Measurements from ENCODE around the gene ATF7. TPM values are rescaled to one million over a fixed set of nuclear protein-coding genes. Genes with fewer than 3 reads are reported as not detected.

The ATF7 gene
- total and polyA plus RNA-seq, 9 of the 15 experiments (the other 6 are each of a cell fraction or from before 2014, with no cell fraction given) = 10.6 to 30.4 (median 20.7) TPM

DNA sequence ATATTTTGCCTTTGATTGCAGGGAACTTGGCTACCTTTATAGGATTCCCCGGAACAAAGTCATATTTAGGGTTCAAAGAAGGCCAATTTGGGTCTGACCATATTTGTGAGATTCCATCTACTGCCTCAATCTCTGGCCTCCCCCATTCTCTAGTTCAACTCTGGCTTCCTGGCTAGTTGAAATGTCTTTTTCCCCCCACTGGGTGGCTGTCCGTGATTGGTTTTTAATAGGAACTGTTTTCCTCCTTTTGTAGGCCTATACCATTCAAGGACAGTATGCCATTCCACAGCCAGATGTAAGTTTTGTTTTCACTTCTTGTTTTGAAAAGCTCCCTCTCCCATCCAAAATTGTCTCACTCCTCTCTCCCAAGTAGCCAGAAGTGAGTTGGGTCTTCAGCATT is 160.5 kb downstream of the ATF7 start:
- no peak for FAIRE-seq
- TSS peak; percentile 2 for BruUV-seq (replicated peaks)
- TF ChIP-seq ZSCAN32 (CRISPR knock-in tag; IDR thresholded peaks at IDR 0.05) (no peak), NCOA6 (IDR thresholded peaks at IDR 0.05) (no peak), PRPF4 (IDR thresholded peaks at IDR 0.05; ENCODE audit: insufficient read depth, low read depth, low read length, poor library complexity, severe bottlenecking) (no peak), EP400 (IDR thresholded peaks at IDR 0.05) (no peak), ZNF384 (IDR thresholded peaks at IDR 0.05; ENCODE audit: low read depth, low read length) (no peak), ZNF41 (CRISPR knock-in tag; conservative IDR thresholded peaks at IDR 0.05) (no peak), RBBP5 (IDR thresholded peaks at IDR 0.05; ENCODE audit: borderline replicate concordance, insufficient read depth, low read length, poor library complexity, severe bottlenecking) (no peak), ESRRA (IDR thresholded peaks at IDR 0.05; ENCODE audit: borderline replicate concordance, low read depth) (no peak), CXXC5 (CRISPR knock-in tag; IDR thresholded peaks at IDR 0.05) (no peak), SIN3A (IDR thresholded peaks at IDR 0.05; ENCODE audit: borderline replicate concordance in 2 of 2, control insufficient read depth in 1 of 2, low read depth in 2 of 2, low read length in 2 of 2) (no peak), PHB2 (IDR thresholded peaks at IDR 0.05; ENCODE audit: low read depth) (no peak), TBP (optimal IDR thresholded peaks at IDR 0.05; ENCODE audit: low read depth, low read length) (no peak)
- TF ChIP-seq, protein P1, sequence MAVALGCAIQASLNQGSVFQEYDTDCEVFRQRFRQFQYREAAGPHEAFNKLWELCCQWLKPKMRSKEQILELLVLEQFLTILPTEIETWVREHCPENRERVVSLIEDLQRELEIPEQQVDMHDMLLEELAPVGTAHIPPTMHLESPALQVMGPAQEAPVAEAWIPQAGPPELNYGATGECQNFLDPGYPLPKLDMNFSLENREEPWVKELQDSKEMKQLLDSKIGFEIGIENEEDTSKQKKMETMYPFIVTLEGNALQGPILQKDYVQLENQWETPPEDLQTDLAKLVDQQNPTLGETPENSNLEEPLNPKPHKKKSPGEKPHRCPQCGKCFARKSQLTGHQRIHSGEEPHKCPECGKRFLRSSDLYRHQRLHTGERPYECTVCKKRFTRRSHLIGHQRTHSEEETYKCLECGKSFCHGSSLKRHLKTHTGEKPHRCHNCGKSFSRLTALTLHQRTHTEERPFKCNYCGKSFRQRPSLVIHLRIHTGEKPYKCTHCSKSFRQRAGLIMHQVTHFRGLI (CRISPR knock-in tag; IDR thresholded peaks at IDR 0.05) = no peak
- TF ChIP-seq, protein P2, sequence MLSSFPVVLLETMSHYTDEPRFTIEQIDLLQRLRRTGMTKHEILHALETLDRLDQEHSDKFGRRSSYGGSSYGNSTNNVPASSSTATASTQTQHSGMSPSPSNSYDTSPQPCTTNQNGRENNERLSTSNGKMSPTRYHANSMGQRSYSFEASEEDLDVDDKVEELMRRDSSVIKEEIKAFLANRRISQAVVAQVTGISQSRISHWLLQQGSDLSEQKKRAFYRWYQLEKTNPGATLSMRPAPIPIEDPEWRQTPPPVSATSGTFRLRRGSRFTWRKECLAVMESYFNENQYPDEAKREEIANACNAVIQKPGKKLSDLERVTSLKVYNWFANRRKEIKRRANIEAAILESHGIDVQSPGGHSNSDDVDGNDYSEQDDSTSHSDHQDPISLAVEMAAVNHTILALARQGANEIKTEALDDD (IDR thresholded peaks at IDR 0.05) = no peak

More for the DNA sequence above, 160.5 kb downstream of the ATF7 start:
- Histone ChIP-seq H3K4me2 (ENCODE audit: insufficient read depth, low read length) (no peak overlapping the region), H3K9me3 (replicated peaks; ENCODE audit: control insufficient read depth, insufficient read depth, low read depth, low read length) (no peaks in the 10 kb centered on the region), H4K20me1 (replicated peaks; ENCODE audit: control insufficient read depth, insufficient read depth, low read length) (peaks cover 21% of the 10 kb centered on the region), H2AFZ (ENCODE audit: low read depth, low read length) (no peak overlapping the region), H3K27me3 (ENCODE audit: control insufficient read depth in 2 of 2, insufficient read depth in 2 of 2, low read length in 2 of 2) (no peaks in the 10 kb centered on the region), H3K79me2 (ENCODE audit: control insufficient read depth, insufficient read depth, low read length) (peaks cover 80% of the 10 kb centered on the region), H3K36me3 (ENCODE audit: control insufficient read depth, insufficient read depth, low read length) (peaks cover 100% of the 10 kb centered on the region), H3K4me3 (no peak overlapping the region), H3K9ac (ENCODE audit: insufficient read depth in 1 of 2, low read depth in 2 of 2, low read length in 2 of 2) (no peak overlapping the region), H3K4me1 (replicated peaks in 1 of 2; ENCODE audit: control insufficient read depth in 2 of 2, insufficient read depth in 2 of 2, low read length in 2 of 2) (peaks cover 0 to 3% of the 10 kb centered on the region in 2 experiments; a peak in 1 of 5 replicates), H3K9me1 (ENCODE audit: control insufficient read depth, insufficient read depth, low read length) (no peaks in the 10 kb centered on the region), H3K27ac (ENCODE audit: extremely low read depth, low read depth, low read length) (no peak overlapping the region)
- intact Hi-C loops (cut with micrococcal nuclease) (no loop called here), in situ Hi-C loops (cut with MboI) (no loop called here)
- CTCF ChIA-PET (ENCODE audit: low intra/inter-chr PET ratio) = interaction anchor here (1.1 kb wide), 1 partner anchor 43 kb away, joined by 3 read pairs; no protein-coding TSS in a partner anchor
- WGBS (ENCODE audit: insufficient coverage, low coverage, missing lambda C conversion rate) = 78% methylated on average over 2 of the region's 2 CpGs
- ATAC-seq (no peak), DNase-seq (ENCODE audit: extremely low read depth in 1 of 4, low spot score in 3 of 4) (no peak)
- POLR2A ChIA-PET = interaction anchor here (1.3 to 8.8 kb wide), 4 partner anchors 9 to 35 kb away, joined by 3 to 87 read pairs (median 16); partner anchors contain the start of gene TARBP2

Data from K562 (cell line).